H9 (cell line): ENCODE results near the gene OXTR. TPM values are rescaled to one million over a fixed set of nuclear protein-coding genes. Genes with fewer than 3 reads are reported as not detected.
A peak's percentile ranks its signal among the peaks of the same experiment; 100 is the strongest.

ENCODE experiments used
- DNase-seq: peaks from one replicate; pipeline ENCODE4 v3.0.0-alpha.2; 2017
- H2AFZ ChIP-seq: one replicate; pipeline ENCODE4 v1.6.1; 2013; ENCODE audit warnings: mild to moderate bottlenecking, low read length, control low read depth, moderate library complexity
- H2AK5ac ChIP-seq: 2 replicates; pipeline ENCODE4 v1.6.1; 2013; ENCODE audit warnings: low read length, control low read depth, mixed read lengths; ENCODE audit not compliant: insufficient read length
- H2BK120ac ChIP-seq: one replicate; pipeline ENCODE4 v1.6.1; 2013; ENCODE audit warnings: low read depth, mild to moderate bottlenecking, low read length, control low read depth, inconsistent platforms; ENCODE audit not compliant: poor library complexity, severe bottlenecking
- H2BK12ac ChIP-seq: 2 replicates; pipeline ENCODE4 v1.6.1; 2013; ENCODE audit warnings: low read length, control low read depth, mixed read lengths, low read depth; ENCODE audit not compliant: insufficient read length
- H2BK15ac ChIP-seq: 2 replicates; pipeline ENCODE4 v1.6.1; 2013; ENCODE audit warnings: low read depth, low read length, control low read depth
- H2BK20ac ChIP-seq: one replicate; pipeline ENCODE4 v1.6.1; 2013; ENCODE audit warnings: low read depth, mild to moderate bottlenecking, low read length, control low read depth, inconsistent platforms; ENCODE audit not compliant: poor library complexity, severe bottlenecking
- H2BK5ac ChIP-seq: 2 replicates; pipeline ENCODE4 v1.6.1; 2013; ENCODE audit warnings: low read length, control low read depth, mixed read lengths; ENCODE audit not compliant: insufficient read length
- H3K14ac ChIP-seq: 2 replicates; pipeline ENCODE4 v1.6.1; 2013; ENCODE audit warnings: low read length, control low read depth; ENCODE audit not compliant: insufficient read depth
- H3K18ac ChIP-seq: 2 replicates; pipeline ENCODE4 v1.6.1; 2013; ENCODE audit warnings: low read depth, mild to moderate bottlenecking, mixed read lengths, low read length, control low read depth; ENCODE audit not compliant: insufficient read length
- H3K23ac ChIP-seq: 2 replicates; pipeline ENCODE4 v1.6.1; 2013; ENCODE audit warnings: low read length, control low read depth, mixed read lengths, low read depth; ENCODE audit not compliant: insufficient read length
- H3K23me2 ChIP-seq: 2 replicates; pipeline ENCODE4 v1.6.1; 2013; ENCODE audit warnings: low read depth, mild to moderate bottlenecking, mixed read lengths, low read length, control low read depth; ENCODE audit not compliant: insufficient read length, poor library complexity, severe bottlenecking
- H3K27ac ChIP-seq: 2 replicates; pipeline ENCODE4 v1.5.1; 2013; ENCODE audit warnings: low read length, control low read depth, mixed read lengths, low read depth; ENCODE audit not compliant: insufficient read length
- H3K27me3 ChIP-seq: 2 replicates; pipeline ENCODE4 v1.6.1; 2013; ENCODE audit warnings: low read length, control low read depth, inconsistent platforms; ENCODE audit not compliant: insufficient read depth
- H3K4ac ChIP-seq: 2 replicates; pipeline ENCODE4 v1.6.1; 2013; ENCODE audit warnings: low read depth, mild to moderate bottlenecking, control low read depth, inconsistent platforms, low read length, moderate library complexity
- H3K4me1 ChIP-seq: 2 replicates; pipeline ENCODE4 v1.6.1; 2013; ENCODE audit warnings: low read length, control low read depth, inconsistent platforms; ENCODE audit not compliant: insufficient read depth
- H3K4me2 ChIP-seq: 2 replicates; pipeline ENCODE4 v1.6.1; 2013; ENCODE audit warnings: low read length, control low read depth, mixed read lengths; ENCODE audit not compliant: insufficient read length, insufficient read depth
- H3K56ac ChIP-seq: 2 replicates; pipeline ENCODE4 v1.6.1; 2013; ENCODE audit warnings: low read depth, mild to moderate bottlenecking, mixed read lengths, low read length, control low read depth; ENCODE audit not compliant: insufficient read length
- H3K79me1 ChIP-seq: 2 replicates; pipeline ENCODE4 v1.6.1; 2013; ENCODE audit warnings: low read depth, mild to moderate bottlenecking, moderate library complexity, low read length, control low read depth, inconsistent platforms; ENCODE audit not compliant: insufficient read depth, poor library complexity, severe bottlenecking
- H3K79me2 ChIP-seq: 2 replicates; pipeline ENCODE4 v1.6.1; 2013; ENCODE audit warnings: low read length, control low read depth, inconsistent platforms; ENCODE audit not compliant: insufficient read depth
- H3K9ac ChIP-seq: 2 replicates; pipeline ENCODE4 v1.6.1; 2013; ENCODE audit warnings: low read length, control low read depth, mixed read lengths; ENCODE audit not compliant: insufficient read length; ENCODE audit errors: extremely low read depth
- H3K9me3 ChIP-seq: one replicate; pipeline ENCODE4 v1.6.1; 2013; ENCODE audit warnings: low read depth, low read length, inconsistent platforms; ENCODE audit not compliant: control insufficient read depth
- H3T11ph ChIP-seq: one replicate; pipeline ENCODE4 v1.6.1; 2013; ENCODE audit warnings: mild to moderate bottlenecking, low read length, control low read depth, inconsistent platforms
- H4K20me1 ChIP-seq: one replicate; pipeline ENCODE4 v1.6.1; 2013; ENCODE audit not compliant: control insufficient read depth, insufficient read length, insufficient read depth
- H4K5ac ChIP-seq: 2 replicates; pipeline ENCODE4 v1.6.1; 2013; ENCODE audit warnings: low read depth, mild to moderate bottlenecking, mixed read lengths, low read length, control low read depth; ENCODE audit not compliant: insufficient read length
- H4K8ac ChIP-seq: replicated peaks from 2 replicates; pipeline ENCODE4 v1.6.1; 2013; ENCODE audit warnings: low read length, control low read depth, mixed read lengths, low read depth; ENCODE audit not compliant: insufficient read length
- H4K91ac ChIP-seq: 2 replicates; pipeline ENCODE4 v1.6.1; 2013; ENCODE audit warnings: low read depth, mild to moderate bottlenecking, moderate library complexity, mixed read lengths, low read length, control low read depth; ENCODE audit not compliant: insufficient read length
- H3K27ac Mint-ChIP-seq, 3 experiments: 2 replicates in 2 of 3; 3 replicates in 1 of 3; pipeline ENCODE4 v1.8.0; 2020 to 2021; ENCODE audit warnings: mixed read lengths in 3 of 3, mild to moderate bottlenecking in 1 of 3, moderate library complexity in 1 of 3
- H3K27me3 Mint-ChIP-seq: 2 replicates; pipeline ENCODE4 v1.8.0; 2021; ENCODE audit warnings: low read depth, mild to moderate bottlenecking, moderate library complexity, mixed read lengths
- H3K36me3 Mint-ChIP-seq, 3 experiments: 2 replicates in 2 of 3; 3 replicates in 1 of 3; pipeline ENCODE4 v1.8.0; 2020 to 2021; ENCODE audit warnings: low read depth in 3 of 3, mixed read lengths in 3 of 3; ENCODE audit not compliant: insufficient read depth in 1 of 3
- H3K4me1 Mint-ChIP-seq, 2 experiments: 2 replicates each; pipeline ENCODE4 v1.8.0; 2020; ENCODE audit warnings: mixed read lengths in 2 of 2
- H3K4me3 Mint-ChIP-seq, 2 experiments: 2 replicates in 1 of 2; 3 replicates in 1 of 2; pipeline ENCODE4 v1.8.0; 2020 to 2021; ENCODE audit warnings: mild to moderate bottlenecking in 2 of 2, mixed read lengths in 2 of 2, moderate library complexity in 1 of 2
- H3K9me3 Mint-ChIP-seq, 2 experiments: 2 replicates in 1 of 2; 3 replicates in 1 of 2; pipeline ENCODE4 v1.8.0; 2020; ENCODE audit warnings: mild to moderate bottlenecking in 2 of 2, mixed read lengths in 2 of 2, moderate library complexity in 1 of 2
- CTCF ChIP-seq: fragments of 200-600 bp; sonication (generic); conservative IDR thresholded peaks from 3 replicates; pipeline ENCODE4 v1.8.0; 2021; ENCODE audit warnings: antibody characterized with exemption, mild to moderate bottlenecking
- WGBS: extraction: QIAGEN DNeasy Blood & Tissue Kit; methylation state at CpG from one replicate; pipeline ENCODE4 v1.1.7; 2013; ENCODE audit warnings: missing lambda C conversion rate, low lambda C conversion rate, mixed read lengths; ENCODE audit not compliant: insufficient read length; ENCODE audit errors: extremely low coverage; 5-methylcytosine and 5-hydroxymethylcytosine counted together
- total RNA-seq: library from RNA; stranded (reverse); gene quantifications from 2 replicates; pipeline ENCODE4 v1.2.1, GENCODE V29; 2021

Gene OXTR
- total RNA-seq, 1 experiment from 2014 or later: 1.7 TPM

- no peak overlapping the region for H2BK120ac ChIP-seq
- H2BK15ac ChIP-seq: no peak overlapping the region
- no peak overlapping the region for H2BK20ac ChIP-seq
- Mint-ChIP-seq H3K27ac (no peak overlapping the region), H3K36me3 (no peaks in the 10 kb centered on the region; a peak in 1 of 7 replicates), H3K9me3 (no peaks in the 10 kb centered on the region), H3K27me3 (peaks cover 64% of the 10 kb centered on the region), H3K4me3 (no peak overlapping the region), H3K4me1 (peaks cover 3% of the 10 kb centered on the region in 2 experiments; a peak in 2 of 4 replicates)
- H4K8ac ChIP-seq: no peak overlapping the region
- DNase-seq: peak; percentile 21
- H3K9ac ChIP-seq: no peak overlapping the region
- no peaks in the 10 kb centered on the region for H3K79me2 ChIP-seq
- H2BK12ac ChIP-seq: no peak overlapping the region
- H2AFZ ChIP-seq: no peak overlapping the region
- no peak overlapping the region for H3K4me2 ChIP-seq
- H4K91ac ChIP-seq: no peak overlapping the region
- no peak overlapping the region for H3K27ac ChIP-seq
- no peak overlapping the region for H3T11ph ChIP-seq
- no peaks in the 10 kb centered on the region for H3K79me1 ChIP-seq
- H3K56ac ChIP-seq: no peak overlapping the region
- no peak overlapping the region for H3K4ac ChIP-seq
- H3K23me2 ChIP-seq: no peaks in the 10 kb centered on the region
- no CpG with 5 or more reads among the region's 5 CpGs for WGBS
- no peak for TF ChIP-seq CTCF
- no peak overlapping the region for H2BK5ac ChIP-seq
- no peak overlapping the region for H4K5ac ChIP-seq
- H3K14ac ChIP-seq: no peak overlapping the region
- no peaks in the 10 kb centered on the region for H3K4me1 ChIP-seq
- H3K18ac ChIP-seq: no peak overlapping the region
- H3K9me3 ChIP-seq: no peaks in the 10 kb centered on the region
- H2AK5ac ChIP-seq: no peak overlapping the region
- H4K20me1 ChIP-seq: no peaks in the 10 kb centered on the region
- H3K27me3 ChIP-seq: peaks cover 5% of the 10 kb centered on the region; the same call in 1 of the 2 replicates
- H3K23ac ChIP-seq: no peak overlapping the region
Measured at GRCh38 chr3:8761866-8762265, 7.5 kb downstream of the OXTR start.
